WI38 (cell line): Measurements from ENCODE around the gene GFOD1.

ENCODE experiments used
- H3K4me3 ChIP-seq: 2 replicates; pipeline ENCODE4 v1.5.1; 2011; ENCODE audit warnings: low read depth, mild to moderate bottlenecking, control low read depth, low read length
- TF ChIP-seq, protein P1 (sequence below): IDR thresholded peaks from 2 replicates; pipeline ENCODE4 v1.5.1; 2012; ENCODE audit warnings: low read depth, mild to moderate bottlenecking, control low read depth, low read length

The GFOD1 gene

DNA sequence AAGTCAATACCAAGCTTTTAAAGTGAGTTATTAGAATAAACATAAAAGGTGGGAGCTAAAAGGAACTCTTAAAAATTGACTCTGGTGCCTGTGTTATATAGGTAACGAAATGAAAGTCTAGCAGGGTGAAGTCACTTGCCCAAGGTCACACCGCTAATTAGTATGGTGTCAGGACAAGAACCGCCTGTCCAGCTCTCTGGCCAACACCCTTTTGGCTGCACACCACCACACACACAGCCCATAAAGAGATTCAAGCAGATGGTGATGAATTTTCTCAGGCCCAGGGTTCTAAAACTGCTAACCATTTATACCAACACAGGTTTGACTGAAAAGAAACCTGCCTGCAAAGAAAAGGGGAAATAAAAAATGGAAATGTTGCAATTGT is 20.2 kb downstream of the GFOD1 start:
- TF ChIP-seq, protein P1, sequence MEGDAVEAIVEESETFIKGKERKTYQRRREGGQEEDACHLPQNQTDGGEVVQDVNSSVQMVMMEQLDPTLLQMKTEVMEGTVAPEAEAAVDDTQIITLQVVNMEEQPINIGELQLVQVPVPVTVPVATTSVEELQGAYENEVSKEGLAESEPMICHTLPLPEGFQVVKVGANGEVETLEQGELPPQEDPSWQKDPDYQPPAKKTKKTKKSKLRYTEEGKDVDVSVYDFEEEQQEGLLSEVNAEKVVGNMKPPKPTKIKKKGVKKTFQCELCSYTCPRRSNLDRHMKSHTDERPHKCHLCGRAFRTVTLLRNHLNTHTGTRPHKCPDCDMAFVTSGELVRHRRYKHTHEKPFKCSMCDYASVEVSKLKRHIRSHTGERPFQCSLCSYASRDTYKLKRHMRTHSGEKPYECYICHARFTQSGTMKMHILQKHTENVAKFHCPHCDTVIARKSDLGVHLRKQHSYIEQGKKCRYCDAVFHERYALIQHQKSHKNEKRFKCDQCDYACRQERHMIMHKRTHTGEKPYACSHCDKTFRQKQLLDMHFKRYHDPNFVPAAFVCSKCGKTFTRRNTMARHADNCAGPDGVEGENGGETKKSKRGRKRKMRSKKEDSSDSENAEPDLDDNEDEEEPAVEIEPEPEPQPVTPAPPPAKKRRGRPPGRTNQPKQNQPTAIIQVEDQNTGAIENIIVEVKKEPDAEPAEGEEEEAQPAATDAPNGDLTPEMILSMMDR = no peak
- H3K4me3 ChIP-seq = no peak overlapping the region

DNA sequence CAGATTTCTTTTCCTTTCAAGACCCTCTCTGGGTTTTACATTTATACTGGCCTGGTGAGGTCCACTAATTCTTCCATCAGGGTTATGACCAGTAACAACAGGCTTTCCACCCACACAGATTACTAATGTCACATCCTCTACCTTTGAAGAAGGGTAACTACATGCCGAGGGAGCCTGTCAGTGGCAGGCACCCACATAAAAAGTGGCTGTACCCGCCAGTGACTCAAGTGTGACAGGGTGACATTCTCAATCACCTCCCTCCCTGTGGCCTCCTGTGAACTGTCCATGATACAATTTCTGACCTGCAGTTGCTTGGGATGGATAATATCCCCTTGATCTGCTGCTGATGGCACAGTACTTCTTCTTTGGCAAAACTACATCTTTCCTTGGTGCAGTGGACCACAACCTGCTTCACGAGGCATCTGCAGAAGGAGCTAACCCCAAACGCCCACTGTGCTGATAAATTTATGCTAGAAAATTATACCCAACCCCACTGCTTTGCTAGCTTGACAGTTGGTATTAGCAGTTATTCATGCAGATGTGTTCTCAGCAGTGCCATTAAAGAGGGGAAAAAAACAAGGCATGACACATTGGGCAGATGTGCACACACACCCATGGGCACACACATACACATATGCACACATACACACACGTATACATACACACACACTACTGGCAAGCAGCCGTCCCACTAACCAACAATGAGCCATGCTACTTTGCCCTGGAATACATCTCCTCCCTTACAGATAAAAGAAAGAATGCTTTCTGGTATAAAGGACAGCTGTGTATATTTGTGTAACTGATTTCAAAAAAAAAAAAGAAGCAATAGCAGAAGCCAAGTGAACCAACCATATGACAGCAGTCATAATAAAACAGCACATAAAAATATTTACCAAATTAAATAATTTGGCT is 20.8 kb downstream of the GFOD1 start:
- TF ChIP-seq, protein P1 = no peak
- H3K4me3 ChIP-seq = no peak overlapping the region

DNA sequence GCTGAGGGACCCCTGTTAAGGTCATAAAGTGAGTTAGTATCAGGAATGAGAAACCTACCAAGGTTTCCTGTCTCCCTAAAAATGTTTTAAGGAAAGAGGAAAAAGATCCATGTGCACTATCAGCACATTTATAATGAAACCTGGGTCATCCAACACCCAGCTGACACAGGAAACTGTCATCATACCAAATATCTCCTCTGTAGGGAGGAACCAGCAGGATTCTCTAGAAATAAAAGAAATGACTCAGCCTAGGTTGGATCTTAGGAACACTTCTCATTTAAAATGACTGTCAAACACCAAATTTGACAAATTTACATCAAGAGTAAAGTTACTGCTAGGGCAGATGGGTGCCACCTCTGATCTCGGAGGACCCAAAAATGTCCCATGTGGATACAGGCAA is 21.7 kb downstream of the GFOD1 start:
- TF ChIP-seq, protein P1 = no peak
- no peak overlapping the region for H3K4me3 ChIP-seq

DNA sequence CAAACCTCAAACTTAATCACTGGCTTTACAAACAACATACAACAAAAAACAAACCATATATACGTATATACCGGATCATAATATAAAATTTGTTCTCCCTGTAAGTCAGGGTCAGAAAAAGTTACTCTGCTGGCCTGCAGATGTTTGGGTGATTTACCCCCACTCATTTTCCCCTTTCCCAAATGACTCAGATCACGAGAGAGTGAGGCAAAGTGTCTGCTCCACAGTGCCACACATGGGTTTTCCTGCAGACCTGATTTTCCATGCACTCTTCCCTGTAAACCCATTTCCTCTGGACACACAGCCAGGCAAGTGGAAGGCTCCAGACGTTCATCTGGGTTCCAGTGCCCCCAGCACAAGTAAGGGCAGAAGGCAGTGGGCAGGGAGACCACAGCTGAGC is 23.5 kb downstream of the GFOD1 start:
- TF ChIP-seq, protein P1 = no peak
- no peak overlapping the region for H3K4me3 ChIP-seq

DNA sequence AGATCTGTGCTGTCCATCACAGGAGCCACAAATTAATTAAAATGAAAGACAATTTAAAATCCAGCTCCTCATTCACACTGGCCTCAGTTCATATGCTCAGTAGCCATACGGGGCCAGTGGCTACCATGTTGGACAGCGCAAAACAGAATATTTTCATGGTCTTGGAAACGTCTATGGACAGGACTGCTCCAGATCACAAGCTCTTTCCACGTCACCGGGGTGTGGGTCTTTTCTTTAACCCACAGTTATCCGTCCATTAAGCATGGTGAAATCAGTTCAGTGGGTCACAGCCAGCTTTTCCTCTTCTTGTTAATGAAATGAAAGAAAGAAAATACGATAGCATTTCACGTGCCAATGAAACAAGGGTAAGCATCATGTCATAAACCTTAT is 24.1 kb downstream of the GFOD1 start:
- TF ChIP-seq, protein P1 = no peak
- H3K4me3 ChIP-seq = no peak overlapping the region

DNA sequence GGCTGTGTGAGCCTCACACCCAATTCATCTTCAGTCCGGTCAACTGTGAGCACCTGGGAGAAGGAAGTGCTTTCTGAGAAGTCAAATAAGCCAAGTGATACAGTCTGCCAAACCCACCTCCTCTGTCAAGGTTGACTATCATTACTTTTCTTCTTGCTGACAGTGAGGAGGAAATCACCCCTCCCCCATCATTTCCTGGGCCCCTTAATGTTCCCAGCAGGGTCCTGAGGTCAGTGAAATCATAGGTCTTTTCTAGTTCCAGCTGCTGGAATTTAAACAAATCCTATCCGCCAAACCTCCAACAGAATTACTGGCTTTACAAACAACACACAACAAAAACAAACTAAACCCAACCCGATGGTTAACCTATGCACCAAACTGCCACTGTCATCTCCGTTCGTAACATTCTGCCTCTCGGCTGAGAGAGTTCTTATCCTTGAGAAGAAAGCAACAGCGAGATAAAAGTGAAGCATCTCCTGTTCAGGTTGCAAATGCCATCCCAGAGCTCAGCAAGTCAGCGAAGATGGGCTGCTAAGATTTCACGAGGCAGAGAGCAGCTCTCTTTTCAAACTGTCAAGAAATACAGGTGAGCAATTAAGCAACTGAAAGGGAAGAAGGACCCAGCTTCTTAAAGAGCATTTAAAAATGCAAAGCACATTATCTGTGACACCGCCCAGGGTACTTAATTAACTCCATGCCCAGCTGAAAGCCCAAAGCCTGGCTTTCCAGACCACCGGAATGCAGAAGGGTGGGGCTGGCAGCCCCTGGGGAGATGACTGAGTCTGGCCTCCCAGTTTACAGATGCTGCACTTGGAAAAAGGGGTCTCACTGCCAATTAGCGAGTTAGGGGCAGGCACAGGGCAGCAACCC is 24.7 kb downstream of the GFOD1 start:
- H3K4me3 ChIP-seq = no peak overlapping the region

More for the DNA sequence above, 24.7 kb downstream of the GFOD1 start:
- TF ChIP-seq, protein P1 = no peak
